Ovary (tissue), 3 donors: ENCODE results near the gene ZKSCAN3.

Source experiments
- CTCF ChIP-seq, 3 donors: fragments of 450-650 bp in 2 of 3; fragments of 200-600 bp in 1 of 3; IDR thresholded peaks; one replicate each; pipeline versions ENCODE4 v1.5.1 to v1.8.0; 2016 to 2022; ENCODE audit warnings: antibody characterized with exemption in 3 of 3, mild to moderate bottlenecking in 1 of 3
- EP300 ChIP-seq: sonication (generic); formaldehyde crosslinking; IDR thresholded peaks from one replicate; pipeline ENCODE4 v1.6.1; 2017; ENCODE audit warnings: antibody characterized with exemption
- POLR2A ChIP-seq: fragments of 450-650 bp; IDR thresholded peaks from one replicate; pipeline ENCODE4 v1.6.1; 2017; ENCODE audit warnings: antibody characterized with exemption, mild to moderate bottlenecking, moderate library complexity
- donor health status: DM: no; HTN: no; CAD: no.

DNA sequence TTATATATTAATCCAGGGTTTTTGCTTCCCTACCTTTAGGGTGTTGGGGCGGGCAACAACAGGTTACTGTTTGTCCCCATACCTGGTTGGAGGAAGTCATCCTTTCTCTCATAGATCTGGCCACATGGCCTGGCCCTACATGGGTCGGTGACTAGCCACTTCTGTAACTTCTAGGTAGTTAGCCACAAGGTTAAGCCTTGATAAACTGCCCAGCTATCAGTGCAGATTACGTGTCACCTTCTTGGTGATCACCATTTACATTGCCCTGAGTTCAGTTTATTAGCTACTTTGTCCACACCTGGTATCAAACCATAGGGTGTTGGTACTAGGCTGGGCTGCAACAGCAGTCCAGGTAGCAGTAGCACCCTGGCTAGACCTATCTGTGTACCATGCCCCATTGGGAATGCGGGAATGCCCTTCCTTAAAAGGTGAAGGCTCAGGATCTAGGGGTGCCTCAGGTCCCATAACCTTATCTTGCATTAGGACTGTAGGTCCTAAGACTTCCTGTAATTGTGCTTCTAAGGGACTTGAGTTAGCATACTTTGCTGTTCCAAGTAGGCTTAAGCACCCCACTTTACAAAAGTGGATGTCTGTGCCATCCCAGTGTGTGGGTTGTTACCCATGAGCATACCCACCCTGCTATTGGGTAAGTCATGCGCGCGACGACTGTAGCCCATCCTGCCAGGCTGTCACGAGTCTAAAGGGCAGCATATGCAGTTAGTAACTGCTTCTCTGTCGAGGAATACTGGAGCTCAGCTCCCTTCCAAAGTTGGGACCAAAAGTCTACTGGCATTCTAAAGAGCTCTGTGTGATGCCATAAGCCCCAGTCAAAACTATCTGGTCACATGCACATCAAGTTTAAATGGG is 5.2 kb downstream of the ZKSCAN3 start:
- TF ChIP-seq CTCF (IDR thresholded peaks at IDR 0.05), result no peak
- TF ChIP-seq POLR2A, result no peak
- TF ChIP-seq EP300, result no peak
